ENCODE results near the gene CAVIN2. TPM values are rescaled to one million over a fixed set of nuclear protein-coding genes. Genes with fewer than 3 reads are reported as not detected.
A peak's percentile ranks its signal among the peaks of the same experiment; 100 is the strongest.

Gene CAVIN2
- total and polyA plus RNA-seq, 9 of the 15 experiments (the other 6 are each of a cell fraction or from before 2014, with no cell fraction given), result 20.6 to 92.4 (median 69.0) TPM

DNA sequence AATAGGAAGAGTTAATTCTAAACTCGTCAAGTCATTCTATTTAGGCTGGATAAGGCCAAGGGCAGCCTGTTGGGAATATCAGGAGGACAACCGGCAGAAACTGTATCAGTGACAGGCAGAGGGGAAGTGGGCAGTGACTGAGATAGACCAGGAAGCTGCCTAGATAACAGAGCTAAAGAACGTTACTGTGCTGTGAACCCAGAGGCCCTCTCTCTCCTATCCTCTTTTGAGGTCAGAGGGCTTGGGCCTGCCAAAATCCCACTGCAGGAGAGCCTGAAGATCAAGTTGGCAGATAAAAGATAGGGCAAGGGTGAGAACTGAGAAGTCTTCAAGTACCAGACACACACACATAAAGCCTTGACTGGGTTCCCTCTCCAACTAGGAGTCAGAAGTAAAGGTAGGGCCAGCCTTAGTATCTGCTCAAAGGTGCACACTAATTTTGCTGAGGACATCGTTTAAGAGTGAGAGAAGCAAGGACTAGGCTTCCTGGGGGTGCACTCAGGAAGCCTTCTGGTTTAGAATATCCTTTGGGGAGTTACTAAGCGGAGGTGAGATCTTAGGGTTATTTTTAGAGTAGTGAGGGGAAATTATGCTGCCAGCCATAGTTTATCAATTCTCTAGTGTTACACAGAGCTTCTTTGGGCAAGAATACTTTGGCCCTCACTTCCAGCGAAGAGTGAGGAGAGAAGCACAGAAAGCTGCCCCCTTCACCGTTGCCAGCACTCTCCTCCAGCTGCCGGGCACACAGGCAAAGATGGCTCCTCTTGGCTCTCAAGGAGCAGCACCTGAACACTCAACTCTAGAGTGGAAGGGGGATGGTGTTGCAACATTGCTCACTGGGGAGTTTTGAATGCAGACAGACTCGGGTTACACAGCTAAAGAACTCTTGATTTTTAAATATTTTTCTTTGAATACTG is 9.8 kb downstream of the CAVIN2 start (continued):
- TF ChIP-seq POLR2A (conservative IDR thresholded peaks at IDR 0.05) (0 out of 2 replicates have a peak, but pooled peaks have one; percentile 38), CBX8 (IDR thresholded peaks at IDR 0.05; ENCODE audit: borderline replicate concordance, extremely low read depth, low read depth, low read length, poor library complexity, severe bottlenecking) (no peak), MYNN (IDR thresholded peaks at IDR 0.05) (peak; percentile 70; the same call in 1 of the 2 replicates), MYNN (CRISPR knock-in tag; IDR thresholded peaks at IDR 0.05) (no peak), MEF2D (tag; conservative IDR thresholded peaks at IDR 0.05; ENCODE audit: low read depth) (no peak), ZNF445 (CRISPR knock-in tag; IDR thresholded peaks at IDR 0.05; ENCODE audit: low read depth) (no peak), KLF16 (IDR thresholded peaks at IDR 0.05) (peak; percentile 81), MYBL2 (IDR thresholded peaks at IDR 0.05; ENCODE audit: low read depth) (no peak), MYBL2 (CRISPR knock-in tag; IDR thresholded peaks at IDR 0.05; ENCODE audit: borderline replicate concordance) (no peak), TAL1 (IDR thresholded peaks at IDR 0.05) (peak; percentile 80), FOXJ3 (CRISPR knock-in tag; IDR thresholded peaks at IDR 0.05) (no peak), RCOR1 (IDR thresholded peaks at IDR 0.05; ENCODE audit: borderline replicate concordance in 1 of 2, low read depth in 2 of 2, low read length in 2 of 2) (peak in 1 of 2 experiments; percentile 85; a peak in 2 of 4 replicates), ZKSCAN3 (CRISPR knock-in tag; IDR thresholded peaks at IDR 0.05) (peak; percentile 88; the same call in 1 of the 2 replicates), ELF1 (tag; IDR thresholded peaks at IDR 0.05) (peak; percentile 69), RBM39 (optimal IDR thresholded peaks at IDR 0.05; ENCODE audit: low read depth, low read length) (no peak), MTA3 (IDR thresholded peaks at IDR 0.05; ENCODE audit: borderline replicate concordance) (peak; percentile 91), STAT5A (IDR thresholded peaks at IDR 0.05; ENCODE audit: borderline replicate concordance, low read length) (peak; percentile 77), RNF2 (IDR thresholded peaks at IDR 0.05) (peak; percentile 98)
- TF ChIP-seq, protein P1, sequence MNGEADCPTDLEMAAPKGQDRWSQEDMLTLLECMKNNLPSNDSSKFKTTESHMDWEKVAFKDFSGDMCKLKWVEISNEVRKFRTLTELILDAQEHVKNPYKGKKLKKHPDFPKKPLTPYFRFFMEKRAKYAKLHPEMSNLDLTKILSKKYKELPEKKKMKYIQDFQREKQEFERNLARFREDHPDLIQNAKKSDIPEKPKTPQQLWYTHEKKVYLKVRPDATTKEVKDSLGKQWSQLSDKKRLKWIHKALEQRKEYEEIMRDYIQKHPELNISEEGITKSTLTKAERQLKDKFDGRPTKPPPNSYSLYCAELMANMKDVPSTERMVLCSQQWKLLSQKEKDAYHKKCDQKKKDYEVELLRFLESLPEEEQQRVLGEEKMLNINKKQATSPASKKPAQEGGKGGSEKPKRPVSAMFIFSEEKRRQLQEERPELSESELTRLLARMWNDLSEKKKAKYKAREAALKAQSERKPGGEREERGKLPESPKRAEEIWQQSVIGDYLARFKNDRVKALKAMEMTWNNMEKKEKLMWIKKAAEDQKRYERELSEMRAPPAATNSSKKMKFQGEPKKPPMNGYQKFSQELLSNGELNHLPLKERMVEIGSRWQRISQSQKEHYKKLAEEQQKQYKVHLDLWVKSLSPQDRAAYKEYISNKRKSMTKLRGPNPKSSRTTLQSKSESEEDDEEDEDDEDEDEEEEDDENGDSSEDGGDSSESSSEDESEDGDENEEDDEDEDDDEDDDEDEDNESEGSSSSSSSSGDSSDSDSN (IDR thresholded peaks at IDR 0.05; ENCODE audit: borderline replicate concordance in 1 of 2, low read depth in 2 of 2, low read length in 2 of 2), result peak; percentile 31 to 88; a peak in 2 of 4 replicates
- TF ChIP-seq, protein P2, sequence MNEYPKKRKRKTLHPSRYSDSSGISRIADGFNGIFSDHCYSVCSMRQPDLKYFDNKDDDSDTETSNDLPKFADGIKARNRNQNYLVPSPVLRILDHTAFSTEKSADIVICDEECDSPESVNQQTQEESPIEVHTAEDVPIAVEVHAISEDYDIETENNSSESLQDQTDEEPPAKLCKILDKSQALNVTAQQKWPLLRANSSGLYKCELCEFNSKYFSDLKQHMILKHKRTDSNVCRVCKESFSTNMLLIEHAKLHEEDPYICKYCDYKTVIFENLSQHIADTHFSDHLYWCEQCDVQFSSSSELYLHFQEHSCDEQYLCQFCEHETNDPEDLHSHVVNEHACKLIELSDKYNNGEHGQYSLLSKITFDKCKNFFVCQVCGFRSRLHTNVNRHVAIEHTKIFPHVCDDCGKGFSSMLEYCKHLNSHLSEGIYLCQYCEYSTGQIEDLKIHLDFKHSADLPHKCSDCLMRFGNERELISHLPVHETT (CRISPR knock-in tag; conservative IDR thresholded peaks at IDR 0.05 in 1 of 2, IDR thresholded peaks at IDR 0.05 in 1 of 2), result peak in 1 of 2 experiments; percentile 24; a peak in 1 of 4 replicates
- TF ChIP-seq, protein P3, sequence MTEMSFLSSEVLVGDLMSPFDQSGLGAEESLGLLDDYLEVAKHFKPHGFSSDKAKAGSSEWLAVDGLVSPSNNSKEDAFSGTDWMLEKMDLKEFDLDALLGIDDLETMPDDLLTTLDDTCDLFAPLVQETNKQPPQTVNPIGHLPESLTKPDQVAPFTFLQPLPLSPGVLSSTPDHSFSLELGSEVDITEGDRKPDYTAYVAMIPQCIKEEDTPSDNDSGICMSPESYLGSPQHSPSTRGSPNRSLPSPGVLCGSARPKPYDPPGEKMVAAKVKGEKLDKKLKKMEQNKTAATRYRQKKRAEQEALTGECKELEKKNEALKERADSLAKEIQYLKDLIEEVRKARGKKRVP (CRISPR knock-in tag; IDR thresholded peaks at IDR 0.05), result peak; percentile 16; the same call in 1 of the 2 replicates
- TF ChIP-seq, protein P4, sequence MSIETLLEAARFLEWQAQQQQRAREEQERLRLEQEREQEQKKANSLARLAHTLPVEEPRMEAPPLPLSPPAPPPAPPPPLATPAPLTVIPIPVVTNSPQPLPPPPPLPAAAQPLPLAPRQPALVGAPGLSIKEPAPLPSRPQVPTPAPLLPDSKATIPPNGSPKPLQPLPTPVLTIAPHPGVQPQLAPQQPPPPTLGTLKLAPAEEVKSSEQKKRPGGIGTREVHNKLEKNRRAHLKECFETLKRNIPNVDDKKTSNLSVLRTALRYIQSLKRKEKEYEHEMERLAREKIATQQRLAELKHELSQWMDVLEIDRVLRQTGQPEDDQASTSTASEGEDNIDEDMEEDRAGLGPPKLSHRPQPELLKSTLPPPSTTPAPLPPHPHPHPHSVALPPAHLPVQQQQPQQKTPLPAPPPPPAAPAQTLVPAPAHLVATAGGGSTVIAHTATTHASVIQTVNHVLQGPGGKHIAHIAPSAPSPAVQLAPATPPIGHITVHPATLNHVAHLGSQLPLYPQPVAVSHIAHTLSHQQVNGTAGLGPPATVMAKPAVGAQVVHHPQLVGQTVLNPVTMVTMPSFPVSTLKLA (conservative IDR thresholded peaks at IDR 0.05), result peak in 1 of 2 experiments; percentile 59; a peak in 2 of 4 replicates

All from K562 (cell line).